ENCODE results near the gene HLA-DQB2.

DNA sequence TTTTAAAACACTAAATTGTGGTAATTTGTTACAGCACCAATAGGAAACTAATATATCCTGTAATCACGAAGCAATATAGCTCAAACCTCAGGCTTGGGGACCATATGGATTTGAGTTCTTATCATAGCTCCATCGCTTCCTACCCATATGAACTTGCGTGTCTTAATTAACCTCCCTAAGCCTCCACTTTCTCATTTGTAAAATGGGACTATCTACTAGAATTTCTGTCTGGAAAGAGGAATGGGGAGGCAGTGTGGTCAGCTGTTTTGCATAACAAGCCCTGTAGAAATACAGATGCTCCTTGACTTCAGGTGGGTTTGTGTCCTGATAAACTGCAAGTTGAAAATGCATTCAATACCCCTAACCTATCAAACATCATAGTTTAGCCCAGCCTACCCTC, 36.4 kb upstream of the HLA-DQB2 start:
- TF ChIP-seq, protein P1, sequence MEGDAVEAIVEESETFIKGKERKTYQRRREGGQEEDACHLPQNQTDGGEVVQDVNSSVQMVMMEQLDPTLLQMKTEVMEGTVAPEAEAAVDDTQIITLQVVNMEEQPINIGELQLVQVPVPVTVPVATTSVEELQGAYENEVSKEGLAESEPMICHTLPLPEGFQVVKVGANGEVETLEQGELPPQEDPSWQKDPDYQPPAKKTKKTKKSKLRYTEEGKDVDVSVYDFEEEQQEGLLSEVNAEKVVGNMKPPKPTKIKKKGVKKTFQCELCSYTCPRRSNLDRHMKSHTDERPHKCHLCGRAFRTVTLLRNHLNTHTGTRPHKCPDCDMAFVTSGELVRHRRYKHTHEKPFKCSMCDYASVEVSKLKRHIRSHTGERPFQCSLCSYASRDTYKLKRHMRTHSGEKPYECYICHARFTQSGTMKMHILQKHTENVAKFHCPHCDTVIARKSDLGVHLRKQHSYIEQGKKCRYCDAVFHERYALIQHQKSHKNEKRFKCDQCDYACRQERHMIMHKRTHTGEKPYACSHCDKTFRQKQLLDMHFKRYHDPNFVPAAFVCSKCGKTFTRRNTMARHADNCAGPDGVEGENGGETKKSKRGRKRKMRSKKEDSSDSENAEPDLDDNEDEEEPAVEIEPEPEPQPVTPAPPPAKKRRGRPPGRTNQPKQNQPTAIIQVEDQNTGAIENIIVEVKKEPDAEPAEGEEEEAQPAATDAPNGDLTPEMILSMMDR (conservative IDR thresholded peaks at IDR 0.05): no peak
- no peak for TF ChIP-seq ZFX (IDR thresholded peaks at IDR 0.05)

Measured in C4-2B (cell line).